SKM-1 (cell line): Measurements from ENCODE around the gene CYSTM1.

ENCODE experiments used
- DNase-seq: peaks from one replicate; lab custom pipeline; 2025; ENCODE audit not compliant: unreplicated experiment; lab: John Stamatoyannopoulos, UW

The CYSTM1 gene

GRCh38 chr5:140287801-140288521, 113.0 kb downstream of the CYSTM1 start:
- DNase-seq, result no peak

GRCh38 chr5:140292212-140293036, 117.4 kb downstream of the CYSTM1 start:
- DNase-seq, result no peak
